SU-DHL-6 (cell line): ENCODE data around the gene UQCC2.

Experiments used
- EZH2phosphoT487 ChIP-seq: fragments of 200-600 bp; sonication (generic), shearing (Covaris generic); conservative IDR thresholded peaks from 2 replicates; pipeline ENCODE4 v1.6.1; 2018; ENCODE audit warnings: mild to moderate bottlenecking, antibody characterized with exemption, low read length, moderate library complexity, mixed read lengths
- TF ChIP-seq, protein P1 (sequence below): fragments of 200-600 bp; sonication (generic); IDR thresholded peaks from one replicate; pipeline ENCODE4 v1.5.1; 2017; ENCODE audit warnings: antibody characterized with exemption, mild to moderate bottlenecking, low read length, moderate library complexity; ENCODE audit not compliant: insufficient read depth, poor library complexity, severe bottlenecking

DNA sequence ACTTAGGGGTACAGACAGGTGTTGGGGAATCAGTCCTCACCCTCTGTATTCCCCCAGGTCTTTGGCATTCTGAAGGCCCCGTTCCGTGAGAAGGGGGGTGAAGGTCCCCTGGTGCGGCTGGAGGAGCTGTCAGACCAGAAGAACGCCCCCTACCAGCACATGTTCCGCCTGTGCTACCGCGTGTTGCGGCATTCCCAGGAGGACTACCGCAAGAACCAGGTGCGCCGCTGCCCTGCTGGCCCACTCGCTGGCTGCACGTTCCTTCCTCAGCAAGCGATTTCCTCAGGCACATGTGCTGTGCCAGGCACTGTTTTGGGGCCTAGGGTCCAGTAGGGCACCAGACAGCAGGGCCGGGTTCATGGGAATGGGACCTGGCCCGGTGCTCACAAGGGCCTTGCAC is 44.4 kb downstream of the UQCC2 start:
- TF ChIP-seq, protein P1, sequence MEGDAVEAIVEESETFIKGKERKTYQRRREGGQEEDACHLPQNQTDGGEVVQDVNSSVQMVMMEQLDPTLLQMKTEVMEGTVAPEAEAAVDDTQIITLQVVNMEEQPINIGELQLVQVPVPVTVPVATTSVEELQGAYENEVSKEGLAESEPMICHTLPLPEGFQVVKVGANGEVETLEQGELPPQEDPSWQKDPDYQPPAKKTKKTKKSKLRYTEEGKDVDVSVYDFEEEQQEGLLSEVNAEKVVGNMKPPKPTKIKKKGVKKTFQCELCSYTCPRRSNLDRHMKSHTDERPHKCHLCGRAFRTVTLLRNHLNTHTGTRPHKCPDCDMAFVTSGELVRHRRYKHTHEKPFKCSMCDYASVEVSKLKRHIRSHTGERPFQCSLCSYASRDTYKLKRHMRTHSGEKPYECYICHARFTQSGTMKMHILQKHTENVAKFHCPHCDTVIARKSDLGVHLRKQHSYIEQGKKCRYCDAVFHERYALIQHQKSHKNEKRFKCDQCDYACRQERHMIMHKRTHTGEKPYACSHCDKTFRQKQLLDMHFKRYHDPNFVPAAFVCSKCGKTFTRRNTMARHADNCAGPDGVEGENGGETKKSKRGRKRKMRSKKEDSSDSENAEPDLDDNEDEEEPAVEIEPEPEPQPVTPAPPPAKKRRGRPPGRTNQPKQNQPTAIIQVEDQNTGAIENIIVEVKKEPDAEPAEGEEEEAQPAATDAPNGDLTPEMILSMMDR, result no peak
- no peak for TF ChIP-seq EZH2phosphoT487
